SH-SY5Y (cell line): ENCODE results near the gene HNRNPDL.

ENCODE experiments used
- GATA2 ChIP-seq: IDR thresholded peaks from 2 replicates; pipeline ENCODE4 v1.6.1; 2011; ENCODE audit warnings: mild to moderate bottlenecking, low read depth, low read length
- GATA3 ChIP-seq: IDR thresholded peaks from 2 replicates; pipeline ENCODE4 v1.6.1; 2011; ENCODE audit warnings: low read depth, mild to moderate bottlenecking, low read length, moderate library complexity

DNA sequence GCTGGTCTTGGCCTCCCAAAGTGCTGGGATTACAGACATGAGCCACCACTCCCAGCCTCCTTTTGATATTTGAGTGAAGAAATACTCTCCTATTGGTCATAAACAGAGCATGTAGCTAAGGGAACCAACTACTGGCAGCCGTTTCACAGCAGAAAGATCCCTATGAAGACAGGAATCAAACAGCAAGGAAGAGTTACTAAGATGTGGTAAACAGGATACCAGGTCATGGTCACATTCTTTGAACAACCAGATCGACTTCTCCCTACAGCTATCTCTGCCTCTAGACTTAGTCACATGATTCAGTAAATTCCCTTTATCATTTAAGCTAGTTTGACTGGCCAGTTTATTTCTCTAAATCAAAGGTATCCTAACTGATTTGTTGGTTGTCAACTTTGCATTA lies 47.5 kb downstream of the HNRNPDL start:
- TF ChIP-seq GATA3: no peak
- no peak for TF ChIP-seq GATA2
